ENCODE results near the gene DEFB114.

Gene DEFB114

GRCh38 chr6:49937017-49937416, 26.9 kb downstream of the DEFB114 start:
- no peak for DNase-seq (ENCODE audit: low read depth, low spot score)

GRCh38 chr6:49935387-49935786, 28.6 kb downstream of the DEFB114 start:
- DNase-seq (ENCODE audit: low read depth, low spot score) = no peak

- DNase-seq (ENCODE audit: low read depth, low spot score) = no peak
Measured at GRCh38 chr6:49934770-49935169, 29.2 kb downstream of the DEFB114 start.

GRCh38 chr6:49933526-49933925, 30.4 kb downstream of the DEFB114 start:
- DNase-seq (ENCODE audit: low read depth, low spot score) = no peak

GRCh38 chr6:49929340-49929739, 34.6 kb downstream of the DEFB114 start:
- no peak for DNase-seq (ENCODE audit: low read depth, low spot score)

GRCh38 chr6:49923826-49924225, 40.1 kb downstream of the DEFB114 start:
- no peak for DNase-seq (ENCODE audit: low read depth, low spot score)

- DNase-seq (ENCODE audit: low read depth, low spot score) = no peak
Measured at GRCh38 chr6:49919935-49920644, 43.9 kb downstream of the DEFB114 start.

GRCh38 chr6:49919261-49919660, 44.7 kb downstream of the DEFB114 start:
- no peak for DNase-seq (ENCODE audit: low read depth, low spot score)

- DNase-seq (ENCODE audit: low read depth, low spot score) = no peak
Measured at GRCh38 chr6:49918787-49919186, 45.2 kb downstream of the DEFB114 start.

GRCh38 chr6:49915035-49915434, 48.9 kb downstream of the DEFB114 start:
- no peak for DNase-seq (ENCODE audit: low read depth, low spot score)

GRCh38 chr6:49913636-49914375, 50.2 kb downstream of the DEFB114 start:
- DNase-seq (ENCODE audit: low read depth, low spot score) = no peak

GRCh38 chr6:49912196-49912595, 51.8 kb downstream of the DEFB114 start:
- DNase-seq (ENCODE audit: low read depth, low spot score) = no peak

- no peak for DNase-seq (ENCODE audit: low read depth, low spot score)
Measured at GRCh38 chr6:49911252-49911651, 52.7 kb downstream of the DEFB114 start.
